Measurements from ENCODE around the gene BCL2L13. TPM values are rescaled to one million over a fixed set of nuclear protein-coding genes. Genes with fewer than 3 reads are reported as not detected.

The BCL2L13 gene

DNA sequence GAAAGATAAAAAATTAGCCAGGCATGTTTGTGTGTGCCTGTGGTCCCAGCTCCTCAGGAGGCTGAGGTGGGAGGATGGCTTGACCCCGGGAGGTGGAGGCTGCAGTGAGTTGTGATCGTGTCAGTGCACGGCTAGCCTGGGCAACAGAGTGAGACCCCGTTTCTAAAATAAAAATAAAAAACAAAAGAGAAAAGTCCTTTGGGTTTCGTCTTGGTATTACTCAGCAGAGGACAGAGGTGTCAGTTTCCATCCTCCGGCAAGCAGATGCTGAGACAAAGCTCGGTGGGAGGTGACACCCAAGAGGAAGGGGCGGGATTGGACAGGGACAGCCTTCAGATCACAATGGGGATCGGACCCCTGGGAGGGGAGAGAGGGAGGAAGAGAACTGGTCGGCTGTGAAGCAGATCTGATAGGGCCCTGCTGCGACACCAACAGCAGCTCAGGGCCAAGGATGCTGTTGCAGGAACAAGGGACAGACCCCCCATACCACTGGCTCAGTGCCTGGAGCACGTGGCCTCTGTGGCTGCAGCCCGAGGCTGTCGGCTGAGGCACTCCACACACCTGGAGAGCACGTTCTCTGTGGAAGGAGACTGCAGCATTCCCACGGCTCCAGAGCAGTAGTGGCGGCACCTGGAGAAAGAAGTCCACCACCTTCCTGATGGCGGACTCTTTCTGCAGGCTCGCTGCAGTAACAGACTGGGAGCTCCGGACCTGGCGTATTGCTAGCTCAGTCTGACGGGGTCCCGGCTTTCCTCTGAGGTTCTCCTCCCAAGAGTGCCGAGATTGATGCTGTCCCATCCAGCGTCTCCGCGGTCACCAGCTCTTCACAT lies 140.9 kb downstream of the BCL2L13 start:
- Histone ChIP-seq H3K4me2 (ENCODE audit: low read length, poor library complexity, severe bottlenecking) (no peak overlapping the region), H2AK5ac (ENCODE audit: low read length, severe bottlenecking) (no peak overlapping the region), H2AFZ (ENCODE audit: low read depth, low read length) (no peak overlapping the region), H3K4me3 (ENCODE audit: insufficient read depth in 1 of 2, low read depth in 1 of 2, low read length in 2 of 2) (no peak overlapping the region), H2BK12ac (ENCODE audit: low read length in 2 of 2) (no peak overlapping the region), H2BK120ac (ENCODE audit: low read depth, low read length) (no peak overlapping the region), H3K9me3 (ENCODE audit: control insufficient read depth, low read length) (no peaks in the 10 kb centered on the region), H3K36me3 (ENCODE audit: control insufficient read depth in 1 of 2, insufficient read depth in 2 of 2, low read depth in 1 of 2, low read length in 2 of 2) (no peaks in the 10 kb centered on the region), H3K79me1 (replicated peaks; ENCODE audit: low read length, poor library complexity, severe bottlenecking) (no peaks in the 10 kb centered on the region), H2BK15ac (ENCODE audit: low read depth, poor library complexity, severe bottlenecking) (no peak overlapping the region), H3K4me1 (ENCODE audit: control insufficient read depth, insufficient read depth, low read depth, low read length) (peaks cover 26% of the 10 kb centered on the region), H3K4ac (ENCODE audit: low read depth in 1 of 2, low read length in 2 of 2) (no peak overlapping the region), H3K27ac (ENCODE audit: low read length, poor library complexity, severe bottlenecking) (no peak overlapping the region), H3K23ac (ENCODE audit: low read length in 2 of 2) (no peak overlapping the region), H3K9ac (ENCODE audit: low read length) (no peak overlapping the region), H4K8ac (ENCODE audit: low read length) (no peak overlapping the region), H3K18ac (ENCODE audit: low read depth in 1 of 2, low read length in 2 of 2) (no peak overlapping the region), H3K27me3 (ENCODE audit: control insufficient read depth in 1 of 2, insufficient read depth in 1 of 2, low read length in 2 of 2) (peaks cover 0 to 14% of the 10 kb centered on the region in 2 experiments), H3K14ac (ENCODE audit: low read length in 2 of 2) (no peak overlapping the region), H2BK5ac (ENCODE audit: low read depth, low read length, poor library complexity, severe bottlenecking) (no peak overlapping the region), H4K91ac (ENCODE audit: low read length) (no peak overlapping the region)
- DNase-seq = no peak
- WGBS = 86% methylated on average over 26 of the region's 27 CpGs

DNA sequence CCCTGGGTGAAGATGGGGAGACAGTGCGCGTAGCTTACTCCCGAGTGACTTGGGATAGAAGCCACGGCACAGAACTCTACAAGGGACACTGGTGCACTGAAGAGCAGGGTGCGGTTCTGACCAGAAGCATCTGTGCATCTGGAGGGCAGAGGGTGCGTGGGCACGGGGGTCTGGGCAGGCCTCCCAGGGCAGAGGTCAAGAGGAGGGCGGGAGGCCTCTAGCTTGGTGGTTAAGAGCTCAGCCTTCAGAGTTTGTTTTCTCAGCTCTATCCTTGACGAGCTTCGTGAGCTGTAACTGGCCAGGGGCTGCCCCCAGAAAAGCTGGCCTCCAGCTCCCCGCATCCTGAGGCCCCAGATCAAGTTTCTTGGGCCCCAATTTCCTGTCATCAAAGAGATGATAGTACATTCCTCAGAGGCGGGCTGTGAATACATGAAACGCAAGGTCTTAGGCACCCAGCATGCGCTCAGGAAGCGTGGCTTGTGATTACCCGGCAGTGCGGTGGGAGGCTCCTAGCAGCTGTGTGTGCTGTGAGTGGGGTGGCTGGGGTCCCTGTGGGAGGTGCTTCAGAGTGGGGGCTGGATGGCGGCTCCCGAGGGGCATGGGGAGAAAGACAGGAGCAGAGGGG lies 141.7 kb downstream of the BCL2L13 start:
- no peak overlapping the region for H2BK15ac ChIP-seq (ENCODE audit: low read depth, poor library complexity, severe bottlenecking)
- H2AFZ ChIP-seq (ENCODE audit: low read depth, low read length) = no peak overlapping the region
- DNase-seq = no peak
- no peak overlapping the region for H4K91ac ChIP-seq (ENCODE audit: low read length)
- no peak overlapping the region for H3K23ac ChIP-seq (ENCODE audit: low read length in 2 of 2)
- peaks cover 0 to 14% of the 10 kb centered on the region in 2 experiments for H3K27me3 ChIP-seq (ENCODE audit: control insufficient read depth in 1 of 2, insufficient read depth in 1 of 2, low read length in 2 of 2)
- H3K4ac ChIP-seq (ENCODE audit: low read depth in 1 of 2, low read length in 2 of 2) = no peak overlapping the region
- no peak overlapping the region for H4K8ac ChIP-seq (ENCODE audit: low read length)
- H3K14ac ChIP-seq (ENCODE audit: low read length in 2 of 2) = no peak overlapping the region
- no peak overlapping the region for H3K4me2 ChIP-seq (ENCODE audit: low read length, poor library complexity, severe bottlenecking)
- peaks cover 26% of the 10 kb centered on the region for H3K4me1 ChIP-seq (ENCODE audit: control insufficient read depth, insufficient read depth, low read depth, low read length)
- no peaks in the 10 kb centered on the region for H3K9me3 ChIP-seq (ENCODE audit: control insufficient read depth, low read length)
- H3K27ac ChIP-seq (ENCODE audit: low read length, poor library complexity, severe bottlenecking) = no peak overlapping the region
- H2BK120ac ChIP-seq (ENCODE audit: low read depth, low read length) = no peak overlapping the region
- no peaks in the 10 kb centered on the region for H3K36me3 ChIP-seq (ENCODE audit: control insufficient read depth in 1 of 2, insufficient read depth in 2 of 2, low read depth in 1 of 2, low read length in 2 of 2)
- no peak overlapping the region for H2BK12ac ChIP-seq (ENCODE audit: low read length in 2 of 2)
- no peak overlapping the region for H3K9ac ChIP-seq (ENCODE audit: low read length)
- 71% methylated on average over 17 of the region's 19 CpGs for WGBS
- H3K18ac ChIP-seq (ENCODE audit: low read depth in 1 of 2, low read length in 2 of 2) = no peak overlapping the region
- no peak overlapping the region for H2AK5ac ChIP-seq (ENCODE audit: low read length, severe bottlenecking)
- no peak overlapping the region for H2BK5ac ChIP-seq (ENCODE audit: low read depth, low read length, poor library complexity, severe bottlenecking)
- no peak overlapping the region for H3K4me3 ChIP-seq (ENCODE audit: insufficient read depth in 1 of 2, low read depth in 1 of 2, low read length in 2 of 2)
- H3K79me1 ChIP-seq (replicated peaks; ENCODE audit: low read length, poor library complexity, severe bottlenecking) = no peaks in the 10 kb centered on the region

Small RNA genes lying within 50 kb of the gene (small RNA-seq; reads per million reads assigned to genes)
- not detected for gene MIR3198-1 (ENCODE audit: low read depth)
